GM20000 (cell line): ENCODE data around the gene C16orf86.

Experiments used
- DNase-seq: peaks from one replicate; pipeline ENCODE4 v3.0.0; 2012; ENCODE audit warnings: low spot score
- CTCF ChIP-seq: IDR thresholded peaks from 2 replicates; pipeline ENCODE4 v1.5.1; 2012; ENCODE audit warnings: mild to moderate bottlenecking, control low read depth; ENCODE audit errors: extremely low read depth, missing control alignments

The C16orf86 gene

GRCh38 chr16:67664871-67665270 is 1.7 kb upstream of the C16orf86 start:
- no peak for TF ChIP-seq CTCF
- no peak for DNase-seq

GRCh38 chr16:67665598-67665997 is 1.0 kb upstream of the C16orf86 start:
- no peak for DNase-seq
- TF ChIP-seq CTCF, result no peak

GRCh38 chr16:67666032-67666551 is 522 bp upstream of the C16orf86 start:
- no peak for TF ChIP-seq CTCF
- peak; percentile 51 for DNase-seq

- no peak for DNase-seq
- no peak for TF ChIP-seq CTCF
Measured at GRCh38 chr16:67667453-67667816, 821 bp downstream of the C16orf86 start.

- peak; percentile 82 for TF ChIP-seq CTCF
- peak; percentile 92 for DNase-seq
Measured at GRCh38 chr16:67667817-67668494, 1.3 kb downstream of the C16orf86 start.

GRCh38 chr16:67668495-67669157 is 2.0 kb downstream of the C16orf86 start:
- DNase-seq, result no peak
- peak; percentile 9 for TF ChIP-seq CTCF

- no peak for DNase-seq
- TF ChIP-seq CTCF, result no peak
Measured at GRCh38 chr16:67669499-67670101, 3.0 kb downstream of the C16orf86 start.
